Activated naive CD8-positive, alpha-beta T cell treated with anti-CD3 and anti-CD28 coated beads, Interleukin-2, amount 50 U/mL, for 24 hours (primary cell): ENCODE data around the gene LIPF.

Experiments
- ATAC-seq: fragments of 150-1000 bp; cut with Tn5 transposase; one replicate; pipeline ENCODE4 v1.10.0; 2021
- DNase-seq: peaks from one replicate; pipeline ENCODE4 v3.0.0; 2021
- H3K27ac Mint-ChIP-seq: one replicate; pipeline ENCODE4 v1.8.0; 2021; ENCODE audit warnings: mild to moderate bottlenecking, mixed read lengths
- H3K27me3 Mint-ChIP-seq: one replicate; pipeline ENCODE4 v1.8.0; 2021; ENCODE audit warnings: mixed read lengths
- H3K36me3 Mint-ChIP-seq: one replicate; pipeline ENCODE4 v1.8.0; 2021; ENCODE audit warnings: low read depth, mixed read lengths
- H3K4me1 Mint-ChIP-seq: one replicate; pipeline ENCODE4 v1.8.0; 2021; ENCODE audit warnings: mixed read lengths
- H3K4me3 Mint-ChIP-seq: one replicate; pipeline ENCODE4 v1.8.0; 2021; ENCODE audit warnings: mild to moderate bottlenecking, moderate library complexity, mixed read lengths
- H3K9me3 Mint-ChIP-seq: one replicate; pipeline ENCODE4 v1.8.0; 2021; ENCODE audit warnings: mixed read lengths

Gene LIPF, protein sequence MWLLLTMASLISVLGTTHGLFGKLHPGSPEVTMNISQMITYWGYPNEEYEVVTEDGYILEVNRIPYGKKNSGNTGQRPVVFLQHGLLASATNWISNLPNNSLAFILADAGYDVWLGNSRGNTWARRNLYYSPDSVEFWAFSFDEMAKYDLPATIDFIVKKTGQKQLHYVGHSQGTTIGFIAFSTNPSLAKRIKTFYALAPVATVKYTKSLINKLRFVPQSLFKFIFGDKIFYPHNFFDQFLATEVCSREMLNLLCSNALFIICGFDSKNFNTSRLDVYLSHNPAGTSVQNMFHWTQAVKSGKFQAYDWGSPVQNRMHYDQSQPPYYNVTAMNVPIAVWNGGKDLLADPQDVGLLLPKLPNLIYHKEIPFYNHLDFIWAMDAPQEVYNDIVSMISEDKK

DNA sequence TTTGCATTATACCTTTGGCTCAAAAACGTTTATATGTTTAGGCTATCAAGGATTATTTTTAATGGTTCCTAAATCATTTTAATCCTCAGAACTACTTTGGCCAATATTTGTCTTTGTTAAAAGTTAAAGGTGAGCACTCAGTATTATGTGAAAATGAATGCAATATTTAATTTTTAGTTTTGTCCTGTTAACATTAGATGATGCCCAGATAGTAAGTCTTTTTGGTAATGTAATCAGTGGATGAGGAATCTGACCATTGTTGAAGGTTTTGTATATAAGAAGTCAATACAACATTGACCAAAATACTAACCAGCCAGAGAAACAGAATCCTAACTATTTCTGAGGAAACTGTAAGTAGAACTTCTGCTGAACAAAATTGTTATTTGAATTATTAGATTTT is at the start of gene LIPF:
TSS of gene LIPF (plus strand) at position 301 of the 400 bp plus-strand sequence. CDS start 2,856 bp downstream, outside the sequence.
- DNase-seq (no peak), ATAC-seq (no peak)
- H3K9me3 Mint-ChIP-seq, result no peaks in the 10 kb centered on the region
- no peaks in the 10 kb centered on the region for H3K27me3 Mint-ChIP-seq
- no peaks in the 10 kb centered on the region for H3K4me1 Mint-ChIP-seq
- no peak within 1 kb of the TSS for H3K4me3 Mint-ChIP-seq
- H3K36me3 Mint-ChIP-seq, result no peaks in the 10 kb centered on the region
- H3K27ac Mint-ChIP-seq, result no peak within 1 kb of the TSS

DNA sequence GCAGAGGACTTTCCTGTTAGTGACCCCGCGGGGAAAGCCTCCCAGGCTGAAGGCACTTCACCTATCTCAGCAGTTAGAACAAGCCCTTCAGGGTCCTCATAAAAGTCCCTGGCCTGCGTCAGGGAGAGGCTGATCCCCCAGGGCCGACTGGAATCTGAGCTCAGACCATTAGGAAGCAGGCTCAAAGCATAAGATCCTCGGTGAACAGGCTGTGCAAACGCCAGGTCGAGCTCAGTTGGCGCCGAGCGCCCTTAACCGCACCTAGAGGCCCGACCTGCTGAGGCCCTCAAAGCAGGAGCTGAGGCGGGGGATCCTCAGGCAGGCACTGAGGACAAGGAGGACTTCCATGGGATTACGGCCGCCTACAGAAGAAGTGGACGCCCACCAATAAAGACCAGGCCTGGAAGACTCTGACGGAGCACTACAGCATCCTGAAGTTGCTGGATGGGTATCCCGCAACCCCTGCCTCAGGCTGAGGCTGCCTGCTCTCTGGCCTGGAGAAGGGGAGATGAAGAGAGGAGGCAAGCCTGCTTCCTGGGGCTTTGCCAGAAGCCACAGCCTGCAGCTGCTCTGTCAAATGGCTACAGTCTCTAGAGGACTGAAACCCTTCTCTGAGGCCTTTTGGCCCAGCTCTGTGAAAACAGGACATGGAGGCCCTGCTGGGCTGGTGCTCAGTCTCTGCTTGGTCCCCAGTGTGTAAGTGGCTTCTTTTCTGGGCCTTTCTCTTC is 47.8 kb upstream of the LIPF start:
- Mint-ChIP-seq H3K4me3 (no peak overlapping the region), H3K9me3 (no peaks in the 10 kb centered on the region), H3K4me1 (no peaks in the 10 kb centered on the region), H3K27ac (no peak overlapping the region), H3K27me3 (no peaks in the 10 kb centered on the region), H3K36me3 (no peaks in the 10 kb centered on the region)
- no peak for DNase-seq
- no peak for ATAC-seq

DNA sequence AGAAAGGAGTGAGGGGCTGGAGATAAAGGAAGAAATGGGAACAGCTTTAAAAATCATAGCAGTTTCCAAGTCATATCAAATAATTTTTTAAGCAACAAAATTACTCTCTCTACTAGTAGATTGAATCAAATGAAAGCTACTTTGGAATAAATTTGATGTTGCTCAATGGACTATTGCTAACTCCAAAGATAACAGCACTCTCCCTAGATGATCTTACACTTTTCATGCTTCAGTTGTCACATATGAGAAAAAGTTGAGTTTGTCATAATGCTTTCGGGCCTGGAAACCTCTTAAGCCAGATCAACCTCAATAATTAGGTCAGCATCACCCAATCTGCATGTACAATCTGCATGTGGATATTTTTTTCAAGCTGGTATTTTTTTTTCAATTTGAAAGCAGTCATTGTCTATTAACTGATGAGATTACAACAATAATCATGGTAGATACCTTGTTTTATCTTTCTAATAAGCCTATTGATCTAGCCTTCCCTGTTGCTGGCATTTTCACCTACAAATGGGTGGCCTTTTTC is 46.4 kb upstream of the LIPF start:
- ATAC-seq, result no peak
- no peaks in the 10 kb centered on the region for H3K4me1 Mint-ChIP-seq
- no peak overlapping the region for H3K4me3 Mint-ChIP-seq
- no peaks in the 10 kb centered on the region for H3K9me3 Mint-ChIP-seq
- no peaks in the 10 kb centered on the region for H3K36me3 Mint-ChIP-seq
- H3K27me3 Mint-ChIP-seq, result no peaks in the 10 kb centered on the region
- H3K27ac Mint-ChIP-seq, result no peak overlapping the region
- no peak for DNase-seq

DNA sequence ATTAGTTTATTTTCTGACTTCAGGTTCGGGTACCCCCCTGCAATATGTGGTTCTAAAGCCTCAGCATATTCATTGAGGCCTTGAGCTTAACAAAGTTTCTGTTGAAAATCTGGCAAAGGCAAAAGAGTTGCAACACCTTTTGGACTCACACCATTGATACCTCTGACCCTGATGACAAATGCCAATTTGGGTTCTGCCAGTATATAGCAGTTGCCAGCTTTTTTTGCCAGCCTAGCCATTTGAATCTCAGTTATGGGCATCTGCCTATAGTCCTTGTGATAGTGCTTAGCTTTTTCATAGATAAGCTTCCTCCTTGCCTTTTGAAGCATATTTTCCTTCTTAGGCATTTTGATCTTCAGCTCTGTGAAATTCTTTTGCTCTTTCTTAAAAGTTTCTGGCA is 45.7 kb upstream of the LIPF start:
- Mint-ChIP-seq H3K4me3 (no peak overlapping the region), H3K36me3 (no peaks in the 10 kb centered on the region)

DNA sequence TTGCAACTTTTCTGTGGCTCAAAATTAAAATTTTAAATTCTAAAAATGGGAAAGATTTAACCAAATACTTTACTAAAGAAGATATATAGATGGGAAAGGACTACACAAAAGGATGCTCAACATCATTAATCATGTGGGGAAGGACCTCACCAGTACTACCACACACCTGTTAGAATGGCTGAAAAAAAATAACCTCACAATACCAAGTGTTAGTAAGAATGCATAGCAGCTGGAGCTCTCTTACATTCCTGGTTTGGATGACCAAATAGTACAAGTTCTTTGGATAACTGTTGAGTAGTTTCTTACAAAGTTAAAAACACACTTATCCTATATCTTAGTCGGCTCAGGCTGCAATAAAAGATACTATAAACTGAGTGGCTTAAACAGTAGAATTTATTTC is 43.8 kb upstream of the LIPF start:
- Mint-ChIP-seq H3K4me3 (no peak overlapping the region), H3K27me3 (no peaks in the 10 kb centered on the region), H3K27ac (no peak overlapping the region), H3K36me3 (no peaks in the 10 kb centered on the region), H3K4me1 (no peaks in the 10 kb centered on the region), H3K9me3 (no peaks in the 10 kb centered on the region)
- ATAC-seq, result no peak
- DNase-seq, result no peak

More for the DNA sequence above, 45.7 kb upstream of the LIPF start:
- no peaks in the 10 kb centered on the region for H3K27me3 Mint-ChIP-seq
- DNase-seq, result no peak
- no peaks in the 10 kb centered on the region for H3K4me1 Mint-ChIP-seq
- no peak overlapping the region for H3K27ac Mint-ChIP-seq
- H3K9me3 Mint-ChIP-seq, result no peaks in the 10 kb centered on the region
- ATAC-seq, result no peak

DNA sequence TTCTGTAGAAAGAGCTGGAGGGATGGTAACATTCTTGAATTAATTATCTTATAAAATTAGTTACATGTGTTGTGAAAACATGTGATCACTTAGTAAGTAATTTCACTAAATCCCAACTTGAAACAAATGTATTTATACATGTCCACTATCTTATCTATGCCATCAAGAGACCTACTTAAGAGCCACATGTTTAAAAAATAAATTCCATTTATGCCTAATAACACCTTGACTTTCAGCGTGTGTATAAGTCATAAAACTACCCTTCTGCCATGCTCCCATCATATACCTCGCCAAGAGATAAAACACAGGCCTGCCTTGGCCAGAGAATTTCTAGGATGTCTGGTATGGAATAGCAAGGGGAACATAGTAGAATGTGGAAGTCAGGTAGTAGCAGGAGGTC is 40.4 kb upstream of the LIPF start:
- Mint-ChIP-seq H3K4me1 (no peaks in the 10 kb centered on the region), H3K27ac (no peak overlapping the region), H3K27me3 (no peaks in the 10 kb centered on the region), H3K4me3 (no peak overlapping the region), H3K9me3 (no peaks in the 10 kb centered on the region), H3K36me3 (no peaks in the 10 kb centered on the region)
- no peak for ATAC-seq
- DNase-seq, result no peak

DNA sequence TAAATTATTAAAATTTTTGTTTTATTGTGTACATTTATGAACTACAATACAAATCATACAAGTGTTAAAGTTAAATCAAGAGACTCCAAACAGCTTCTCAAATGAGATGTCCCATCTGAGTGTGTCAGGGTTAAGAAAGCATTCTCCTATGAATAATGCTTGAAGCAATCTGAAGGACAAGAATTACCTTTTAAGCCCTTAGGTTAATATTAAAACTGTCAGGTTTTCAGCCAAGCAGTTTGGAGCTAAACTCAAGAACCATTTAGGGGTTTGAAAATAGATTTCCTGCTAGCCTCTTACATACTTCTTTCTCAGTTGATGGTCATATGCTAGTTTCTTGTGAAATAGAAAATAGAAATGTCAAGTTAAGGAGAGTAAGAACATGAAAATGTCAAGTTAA is 39.4 kb upstream of the LIPF start:
- H3K9me3 Mint-ChIP-seq, result no peaks in the 10 kb centered on the region
- no peak for ATAC-seq
- H3K4me1 Mint-ChIP-seq, result no peaks in the 10 kb centered on the region
- no peaks in the 10 kb centered on the region for H3K27me3 Mint-ChIP-seq
- H3K36me3 Mint-ChIP-seq, result no peaks in the 10 kb centered on the region
- H3K27ac Mint-ChIP-seq, result no peak overlapping the region
- no peak for DNase-seq
- H3K4me3 Mint-ChIP-seq, result no peak overlapping the region

DNA sequence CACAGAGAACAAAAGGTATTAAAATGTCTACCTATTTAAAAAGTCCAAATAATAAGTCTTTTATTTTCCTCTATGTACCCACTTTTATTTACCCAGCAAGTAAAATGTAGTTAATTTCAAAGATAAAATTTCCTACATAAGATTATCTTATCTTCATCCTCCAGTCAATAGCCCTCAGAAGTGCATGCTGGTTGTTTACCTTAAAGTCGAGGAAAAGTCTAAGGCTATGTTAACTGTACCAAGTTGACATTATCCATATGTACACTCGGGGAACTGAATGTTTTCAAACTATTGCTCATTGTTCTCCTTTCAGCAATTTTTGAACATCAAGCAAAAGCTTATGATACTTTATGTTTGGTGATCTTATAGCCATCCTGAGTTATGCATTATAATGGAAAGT is 24.1 kb upstream of the LIPF start:
- Mint-ChIP-seq H3K4me3 (no peak overlapping the region), H3K27ac (no peak overlapping the region), H3K9me3 (peaks cover 4% of the 10 kb centered on the region), H3K36me3 (no peaks in the 10 kb centered on the region), H3K27me3 (peaks cover 17% of the 10 kb centered on the region), H3K4me1 (no peaks in the 10 kb centered on the region)
- no peak for DNase-seq
- ATAC-seq, result no peak

DNA sequence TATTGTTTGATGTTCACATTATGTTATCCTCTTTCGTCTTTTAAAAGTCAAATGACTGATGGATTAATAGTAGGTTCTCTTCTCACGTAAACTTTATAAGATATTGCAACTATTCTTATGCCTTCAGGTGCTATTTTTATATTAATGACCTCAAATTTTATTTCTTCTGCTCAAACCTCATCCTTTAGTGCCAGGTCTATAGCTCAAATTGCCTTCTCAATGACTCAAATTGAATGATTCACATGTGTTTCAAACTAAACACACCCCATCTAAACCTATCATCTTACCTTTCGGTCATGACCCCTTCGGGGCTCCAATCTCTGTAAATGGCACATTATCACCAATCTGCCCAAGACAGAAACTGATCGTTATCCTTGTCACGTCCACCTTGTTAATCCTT is 22.0 kb upstream of the LIPF start:
- Mint-ChIP-seq H3K27me3 (peaks cover 9% of the 10 kb centered on the region), H3K4me3 (no peak overlapping the region), H3K4me1 (no peaks in the 10 kb centered on the region), H3K27ac (no peak overlapping the region), H3K9me3 (peaks cover 4% of the 10 kb centered on the region), H3K36me3 (no peaks in the 10 kb centered on the region)
- DNase-seq, result no peak
- ATAC-seq, result no peak

DNA sequence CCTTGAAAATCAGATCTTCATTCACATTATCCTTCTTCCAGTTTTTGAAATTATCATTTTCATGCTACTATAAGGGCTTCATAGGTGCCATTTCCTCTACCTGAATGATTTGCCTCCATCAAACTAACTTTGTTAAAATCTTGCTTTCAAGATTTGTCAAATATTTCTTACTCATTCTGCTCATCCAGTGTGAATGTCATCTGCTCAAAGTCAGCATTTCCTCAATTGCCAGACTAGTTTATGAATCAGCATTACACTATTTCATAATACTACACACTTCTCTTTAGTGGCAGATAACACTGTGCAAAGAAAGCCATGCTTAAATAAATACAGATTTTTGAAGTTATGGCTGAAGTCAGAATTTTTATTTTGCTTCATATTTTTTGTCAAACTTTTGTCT is 21.3 kb upstream of the LIPF start:
- Mint-ChIP-seq H3K9me3 (peaks cover 4% of the 10 kb centered on the region), H3K4me3 (no peak overlapping the region), H3K27ac (no peak overlapping the region), H3K36me3 (no peaks in the 10 kb centered on the region), H3K27me3 (peaks cover 5% of the 10 kb centered on the region), H3K4me1 (no peaks in the 10 kb centered on the region)
- DNase-seq (no peak), ATAC-seq (no peak)

DNA sequence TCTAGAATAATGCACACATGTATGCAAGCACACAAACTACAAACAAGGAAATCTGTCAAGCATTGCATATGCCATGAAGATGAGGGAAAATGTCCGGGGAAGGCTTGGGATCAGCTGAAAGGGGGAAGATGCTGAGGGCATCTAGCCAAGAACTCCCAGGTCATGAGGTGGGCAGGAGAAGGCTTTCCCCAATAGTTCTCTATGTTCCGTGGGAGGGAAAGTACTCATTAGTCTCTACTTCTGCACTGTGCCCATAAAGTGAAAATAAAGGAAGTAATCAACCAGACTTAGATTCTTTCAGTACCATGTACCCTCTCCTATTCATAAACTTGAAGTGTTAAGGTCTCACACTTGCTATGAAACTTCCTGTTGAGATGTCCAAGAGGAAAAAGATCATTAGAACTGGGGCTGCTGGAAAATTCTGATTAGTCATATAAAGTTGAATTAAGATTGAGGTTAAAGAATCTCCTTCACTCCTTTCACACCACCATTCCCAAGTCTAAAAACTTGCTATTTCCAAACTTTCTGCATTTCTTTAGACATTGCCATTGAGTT is 17.1 kb upstream of the LIPF start:
- ATAC-seq, result no peak
- H3K27ac Mint-ChIP-seq, result no peak overlapping the region
- no peak overlapping the region for H3K4me3 Mint-ChIP-seq
- no peak for DNase-seq
- peaks cover 4% of the 10 kb centered on the region for H3K4me1 Mint-ChIP-seq
- H3K36me3 Mint-ChIP-seq, result no peaks in the 10 kb centered on the region
- peaks cover 2% of the 10 kb centered on the region for H3K27me3 Mint-ChIP-seq
- no peaks in the 10 kb centered on the region for H3K9me3 Mint-ChIP-seq

DNA sequence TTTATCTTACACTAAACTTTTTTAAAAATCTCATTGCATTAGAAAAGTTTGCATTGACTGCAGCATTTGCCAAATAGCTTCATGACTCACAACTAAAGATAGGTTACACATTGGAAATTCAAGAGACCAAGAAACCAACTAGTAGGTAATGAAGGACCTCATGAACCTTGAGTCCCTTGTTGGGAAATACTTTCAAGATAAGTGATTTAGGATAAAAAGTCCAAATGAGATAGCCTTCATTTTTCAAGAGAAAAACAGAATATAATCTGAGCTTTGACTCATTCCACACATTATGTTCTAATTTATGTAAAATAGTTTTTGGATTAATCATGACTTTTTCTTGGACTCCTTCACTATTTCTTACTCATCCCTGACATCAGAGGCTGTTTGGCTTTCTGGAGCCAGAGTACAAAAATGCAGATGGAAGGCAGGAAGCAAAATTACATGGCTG is 13.1 kb upstream of the LIPF start:
- no peak overlapping the region for H3K27ac Mint-ChIP-seq
- DNase-seq (no peak), ATAC-seq (no peak)
- no peaks in the 10 kb centered on the region for H3K9me3 Mint-ChIP-seq
- H3K36me3 Mint-ChIP-seq, result no peaks in the 10 kb centered on the region
- peaks cover 4% of the 10 kb centered on the region for H3K4me1 Mint-ChIP-seq
- H3K4me3 Mint-ChIP-seq, result no peak overlapping the region
- peaks cover 6% of the 10 kb centered on the region for H3K27me3 Mint-ChIP-seq

DNA sequence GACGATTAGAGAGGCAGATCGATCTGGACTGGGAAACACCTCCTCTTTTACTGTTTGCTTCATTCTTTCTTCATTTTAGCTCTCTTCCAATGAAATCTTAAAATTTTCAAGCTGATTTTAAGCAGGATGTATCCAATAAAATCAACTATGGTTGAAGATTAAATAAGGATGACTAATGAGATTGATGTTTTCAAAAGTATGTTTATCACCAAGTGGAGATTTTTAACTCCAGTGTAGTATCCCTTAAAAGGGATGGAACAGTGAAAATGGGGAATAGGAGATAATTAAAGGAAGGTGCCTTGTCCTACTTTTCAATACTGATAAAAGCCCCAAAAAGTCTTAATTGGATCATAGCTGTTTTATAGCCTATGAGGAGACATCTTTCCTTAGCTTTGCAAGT is 11.6 kb upstream of the LIPF start:
- H3K4me1 Mint-ChIP-seq, result peaks cover 4% of the 10 kb centered on the region
- H3K9me3 Mint-ChIP-seq, result no peaks in the 10 kb centered on the region
- DNase-seq (no peak), ATAC-seq (no peak)
- no peak overlapping the region for H3K4me3 Mint-ChIP-seq
- no peak overlapping the region for H3K27ac Mint-ChIP-seq
- no peaks in the 10 kb centered on the region for H3K36me3 Mint-ChIP-seq
- peaks cover 4% of the 10 kb centered on the region for H3K27me3 Mint-ChIP-seq

DNA sequence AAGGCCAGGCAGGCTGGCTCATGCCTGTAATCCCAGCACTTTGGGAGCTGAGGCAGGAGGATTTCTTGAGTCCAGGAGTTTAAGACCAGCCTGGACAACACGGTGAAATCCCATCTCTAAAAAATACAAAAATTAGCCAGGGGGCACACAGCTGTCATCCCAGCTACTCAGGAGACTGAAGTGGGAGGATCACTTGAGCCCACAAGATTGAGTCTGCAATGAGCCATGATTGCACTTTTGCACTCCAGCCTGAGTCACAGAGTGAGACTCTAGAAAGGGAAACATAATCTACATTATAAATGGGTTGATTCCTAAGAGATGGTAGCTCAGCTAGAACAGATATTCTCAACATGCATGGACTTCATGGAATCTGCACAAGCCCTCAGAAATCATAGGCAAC is 6.3 kb upstream of the LIPF start:
- DNase-seq, result no peak
- no peaks in the 10 kb centered on the region for H3K27me3 Mint-ChIP-seq
- no peaks in the 10 kb centered on the region for H3K36me3 Mint-ChIP-seq
- no peak overlapping the region for H3K4me3 Mint-ChIP-seq
- H3K4me1 Mint-ChIP-seq, result no peaks in the 10 kb centered on the region
- H3K27ac Mint-ChIP-seq, result no peak overlapping the region
- no peaks in the 10 kb centered on the region for H3K9me3 Mint-ChIP-seq
- no peak for ATAC-seq
